Measurements from ENCODE around the gene MAN2B1. TPM values are rescaled to one million over a fixed set of nuclear protein-coding genes. Genes with fewer than 3 reads are reported as not detected.
"Not testable (repeated sequence)": the region's sequence is repeated elsewhere in the genome, so short reads cannot be mapped to it uniquely, and the experiment has no call there.

The MAN2B1 gene
- total and polyA plus RNA-seq, 2 donors from 2014 or later = 63.9 to 90.5 TPM

GRCh38 chr19:12680034-12680433 is 13.5 kb upstream of the MAN2B1 start:
- TF ChIP-seq CTCF (IDR thresholded peaks at IDR 0.05; ENCODE audit: borderline replicate concordance, extremely low read depth, insufficient read depth) = no peak
- H3K4me1 ChIP-seq (ENCODE audit: control insufficient read depth in 2 of 3, insufficient read depth in 2 of 3, low read depth in 1 of 3, low read length in 3 of 3) = peaks cover 0 to 4% (median 0%) of the 10 kb centered on the region in 3 donors
- intact Hi-C loops (cut with DNase I) = no loop called here
- H3K9ac ChIP-seq (ENCODE audit: low read length in 3 of 3) = no peak overlapping the region
- H3K27ac ChIP-seq (ENCODE audit: low read depth in 2 of 2, low read length in 2 of 2) = no peak overlapping the region
- DNase-seq = no peak
- H3K9me3 ChIP-seq (ENCODE audit: control insufficient read depth in 2 of 3, insufficient read depth in 1 of 3, low read length in 3 of 3) = no peaks in the 10 kb centered on the region
- no peaks in the 10 kb centered on the region for H3K27me3 ChIP-seq (ENCODE audit: control insufficient read depth, insufficient read depth, low read length)
- H3K4me3 ChIP-seq (ENCODE audit: low read length in 3 of 3) = no peak overlapping the region
- H3K36me3 ChIP-seq (ENCODE audit: control insufficient read depth in 2 of 3, insufficient read depth in 3 of 3, low read length in 3 of 3) = peaks cover 10 to 33% (median 22%) of the 10 kb centered on the region in 3 donors
- FAIRE-seq = no peak

GRCh38 chr19:12678039-12678438 is 11.5 kb upstream of the MAN2B1 start:
- H3K27ac ChIP-seq (ENCODE audit: low read depth in 2 of 2, low read length in 2 of 2); FAIRE-seq; H3K9ac ChIP-seq (ENCODE audit: low read length in 3 of 3); H3K4me1 ChIP-seq (ENCODE audit: control insufficient read depth in 2 of 3, insufficient read depth in 2 of 3, low read depth in 1 of 3, low read length in 3 of 3); H3K27me3 ChIP-seq (ENCODE audit: control insufficient read depth, insufficient read depth, low read length); H3K4me3 ChIP-seq (ENCODE audit: low read length in 3 of 3); DNase-seq; H3K9me3 ChIP-seq (ENCODE audit: control insufficient read depth in 2 of 3, insufficient read depth in 1 of 3, low read length in 3 of 3): not testable (repeated sequence)
- H3K36me3 ChIP-seq (ENCODE audit: control insufficient read depth in 2 of 3, insufficient read depth in 3 of 3, low read length in 3 of 3) = peaks cover 13 to 38% (median 26%) of the 10 kb centered on the region in 3 donors
- intact Hi-C loops (cut with DNase I) = loop anchor here (10.0 kb wide), 1 partner anchor 117 kb away; the partner anchor contains the start of gene JUNB

GRCh38 chr19:12676928-12677327 is 10.4 kb upstream of the MAN2B1 start:
- DNase-seq (no peak), FAIRE-seq (no peak)
- intact Hi-C loops (cut with DNase I) = loop anchor here (10.0 kb wide), 1 partner anchor 118 kb away; the partner anchor contains the start of gene JUNB
- Histone ChIP-seq H3K27me3 (ENCODE audit: control insufficient read depth, insufficient read depth, low read length) (no peaks in the 10 kb centered on the region), H3K27ac (ENCODE audit: low read depth in 2 of 2, low read length in 2 of 2) (no peak overlapping the region), H3K36me3 (ENCODE audit: control insufficient read depth in 2 of 3, insufficient read depth in 3 of 3, low read length in 3 of 3) (peaks cover 13 to 44% (median 28%) of the 10 kb centered on the region in 3 donors), H3K9ac (ENCODE audit: low read length in 3 of 3) (no peak overlapping the region), H3K4me3 (ENCODE audit: low read length in 3 of 3) (no peak overlapping the region), H3K4me1 (ENCODE audit: control insufficient read depth in 2 of 3, insufficient read depth in 2 of 3, low read depth in 1 of 3, low read length in 3 of 3) (peaks cover 0 to 4% (median 0%) of the 10 kb centered on the region in 3 donors), H3K9me3 (ENCODE audit: control insufficient read depth in 2 of 3, insufficient read depth in 1 of 3, low read length in 3 of 3) (no peaks in the 10 kb centered on the region)
- no peak for TF ChIP-seq CTCF (IDR thresholded peaks at IDR 0.05; ENCODE audit: borderline replicate concordance, extremely low read depth, insufficient read depth)

GRCh38 chr19:12676384-12676792 is 9.8 kb upstream of the MAN2B1 start:
- peaks cover 13 to 44% (median 28%) of the 10 kb centered on the region in 3 donors for H3K36me3 ChIP-seq (ENCODE audit: control insufficient read depth in 2 of 3, insufficient read depth in 3 of 3, low read length in 3 of 3)
- peaks cover 0 to 4% (median 0%) of the 10 kb centered on the region in 3 donors for H3K4me1 ChIP-seq (ENCODE audit: control insufficient read depth in 2 of 3, insufficient read depth in 2 of 3, low read depth in 1 of 3, low read length in 3 of 3)
- FAIRE-seq (no peak), DNase-seq (peak; percentile 80 to 91 (median 86))
- no peak overlapping the region for H3K4me3 ChIP-seq (ENCODE audit: low read length in 3 of 3)
- H3K27me3 ChIP-seq (ENCODE audit: control insufficient read depth, insufficient read depth, low read length) = no peaks in the 10 kb centered on the region
- peak; percentile 79 for TF ChIP-seq CTCF (IDR thresholded peaks at IDR 0.05; ENCODE audit: borderline replicate concordance, extremely low read depth, insufficient read depth)
- H3K27ac ChIP-seq (ENCODE audit: low read depth in 2 of 2, low read length in 2 of 2) = no peak overlapping the region
- intact Hi-C loops (cut with DNase I) = loop anchor here (10.0 kb wide), 1 partner anchor 118 kb away; the partner anchor contains the start of gene JUNB
- H3K9me3 ChIP-seq (ENCODE audit: control insufficient read depth in 2 of 3, insufficient read depth in 1 of 3, low read length in 3 of 3) = no peaks in the 10 kb centered on the region
- H3K9ac ChIP-seq (ENCODE audit: low read length in 3 of 3) = no peak overlapping the region
